Measurements from ENCODE around the gene EPPIN. TPM values are rescaled to one million over a fixed set of nuclear protein-coding genes. Genes with fewer than 3 reads are reported as not detected.

The EPPIN gene
- total and polyA plus RNA-seq, 2 donors (not counting 1 experiment from before 2014, with no cell fraction given): not detected

- DNase-seq (ENCODE audit: low read depth in 2 of 2): no peak
- Histone ChIP-seq H3K4me2 (ENCODE audit: extremely low read depth, insufficient read depth, low read length) (no peak overlapping the region), H3K36me3 (ENCODE audit: control insufficient read depth, insufficient read depth, low read length) (no peaks in the 10 kb centered on the region), H3K9ac (ENCODE audit: insufficient read depth, low read length) (no peak overlapping the region), H2AFZ (ENCODE audit: low read length) (no peak overlapping the region), H3K4me3 (replicated peaks in 1 of 4; ENCODE audit: control extremely low read depth in 1 of 4, insufficient read depth in 1 of 4, low read depth in 3 of 4, low read length in 4 of 4) (no peak overlapping the region), H3K27ac (ENCODE audit: insufficient read depth, low read length) (no peak overlapping the region), H3K9me3 (ENCODE audit: control insufficient read depth, insufficient read depth, low read depth, low read length) (no peaks in the 10 kb centered on the region), H3K27me3 (ENCODE audit: control insufficient read depth, insufficient read depth, low read length) (no peaks in the 10 kb centered on the region), H3K79me2 (ENCODE audit: control insufficient read depth, insufficient read depth, low read length) (no peaks in the 10 kb centered on the region), H3K4me1 (ENCODE audit: control insufficient read depth, extremely low read depth, insufficient read depth, low read length) (no peaks in the 10 kb centered on the region), H4K20me1 (ENCODE audit: control insufficient read depth, extremely low read depth, insufficient read depth, low read length) (no peaks in the 10 kb centered on the region)
- no peak for TF ChIP-seq CTCF (conservative IDR thresholded peaks at IDR 0.05 in 1 of 2, IDR thresholded peaks at IDR 0.05 in 1 of 2; ENCODE audit: low read depth in 1 of 2, low read length in 2 of 2)
- no peak for TF ChIP-seq EZH2 (IDR thresholded peaks at IDR 0.05; ENCODE audit: low read length, missing control alignments)
These were observed 1.9 kb downstream of the EPPIN start for GRCh38 chr20:45545351-45545750.

DNA sequence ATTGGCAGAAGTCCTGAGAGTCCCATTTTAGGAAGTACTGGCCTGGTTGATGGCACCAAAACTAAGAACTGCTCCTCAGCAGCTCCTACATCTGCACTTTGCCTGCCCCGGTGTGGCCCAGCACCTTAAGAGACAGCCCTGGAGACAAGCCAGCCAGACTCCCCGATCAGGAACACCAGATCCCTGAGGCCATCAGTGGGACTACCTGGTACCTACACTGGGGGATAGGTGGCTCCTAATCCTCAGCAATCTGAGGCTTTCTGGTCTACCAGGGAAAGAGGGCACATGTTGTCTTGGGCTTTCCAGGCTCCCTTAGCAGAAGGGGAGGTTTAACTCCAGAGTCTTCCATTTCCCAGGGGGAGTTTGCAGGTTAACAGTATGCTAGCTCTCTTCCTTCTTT lies 7.8 kb downstream of the EPPIN start, which contains the start of gene WFDC6:
Gene WFDC6 (minus strand): TSS at position 101 of the 400 bp plus-strand sequence. CDS start 75 bp downstream, at position 26.
- Histone ChIP-seq H3K4me1 (ENCODE audit: control insufficient read depth, extremely low read depth, insufficient read depth, low read length) (no peaks in the 10 kb centered on the region), H3K4me3 (replicated peaks in 1 of 4; ENCODE audit: control extremely low read depth in 1 of 4, insufficient read depth in 1 of 4, low read depth in 3 of 4, low read length in 4 of 4) (no peak within 1 kb of the TSS), H3K9ac (ENCODE audit: insufficient read depth, low read length) (no peak within 1 kb of the TSS), H4K20me1 (ENCODE audit: control insufficient read depth, extremely low read depth, insufficient read depth, low read length) (no peaks in the 10 kb centered on the region), H3K27me3 (ENCODE audit: control insufficient read depth, insufficient read depth, low read length) (no peaks in the 10 kb centered on the region), H2AFZ (ENCODE audit: low read length) (no peak within 1 kb of the TSS), H3K4me2 (ENCODE audit: extremely low read depth, insufficient read depth, low read length) (no peak within 1 kb of the TSS), H3K79me2 (ENCODE audit: control insufficient read depth, insufficient read depth, low read length) (no peaks in the 10 kb centered on the region), H3K27ac (ENCODE audit: insufficient read depth, low read length) (no peak within 1 kb of the TSS), H3K36me3 (ENCODE audit: control insufficient read depth, insufficient read depth, low read length) (no peaks in the 10 kb centered on the region), H3K9me3 (ENCODE audit: control insufficient read depth, insufficient read depth, low read depth, low read length) (no peaks in the 10 kb centered on the region)
- no peak for DNase-seq (ENCODE audit: low read depth in 2 of 2)
- TF ChIP-seq EZH2 (IDR thresholded peaks at IDR 0.05; ENCODE audit: low read length, missing control alignments): no peak
- TF ChIP-seq CTCF (conservative IDR thresholded peaks at IDR 0.05 in 1 of 2, IDR thresholded peaks at IDR 0.05 in 1 of 2; ENCODE audit: low read depth in 1 of 2, low read length in 2 of 2): no peak

DNA sequence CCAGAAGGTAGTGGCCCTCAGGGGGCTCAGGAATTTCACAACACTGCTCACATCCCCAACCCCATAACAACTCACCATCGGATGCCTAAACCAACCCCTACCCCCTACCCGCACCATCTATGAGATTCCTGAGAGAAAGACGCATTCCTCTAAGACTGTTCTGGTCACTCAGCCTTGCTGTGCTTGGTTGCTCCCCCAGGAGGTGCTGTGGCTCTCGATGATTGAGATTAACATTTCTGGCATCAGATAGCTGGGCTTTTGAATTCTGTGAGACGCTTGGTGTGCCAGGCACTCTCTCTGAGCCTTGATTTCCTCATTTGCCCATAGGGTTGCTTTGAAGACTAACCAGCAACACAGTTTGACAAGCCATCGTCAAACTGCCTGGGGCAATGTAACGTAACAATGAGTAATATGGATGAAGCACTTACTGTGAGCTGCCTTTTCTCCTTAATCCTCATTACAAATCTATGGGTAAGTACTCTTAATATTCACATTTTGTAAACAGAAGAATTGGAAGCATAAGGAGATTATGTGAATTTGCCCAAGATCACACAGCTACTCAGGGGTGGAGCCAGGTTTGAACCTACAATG lies 8.9 kb downstream of the EPPIN start:
- H3K36me3 ChIP-seq (ENCODE audit: control insufficient read depth, insufficient read depth, low read length): no peaks in the 10 kb centered on the region
- H3K9ac ChIP-seq (ENCODE audit: insufficient read depth, low read length): no peak overlapping the region
- TF ChIP-seq EZH2 (IDR thresholded peaks at IDR 0.05; ENCODE audit: low read length, missing control alignments): no peak
- TF ChIP-seq CTCF (conservative IDR thresholded peaks at IDR 0.05 in 1 of 2, IDR thresholded peaks at IDR 0.05 in 1 of 2; ENCODE audit: low read depth in 1 of 2, low read length in 2 of 2): no peak
- H3K9me3 ChIP-seq (ENCODE audit: control insufficient read depth, insufficient read depth, low read depth, low read length): no peaks in the 10 kb centered on the region
- no peaks in the 10 kb centered on the region for H3K27me3 ChIP-seq (ENCODE audit: control insufficient read depth, insufficient read depth, low read length)
- no peak overlapping the region for H2AFZ ChIP-seq (ENCODE audit: low read length)
- H3K27ac ChIP-seq (ENCODE audit: insufficient read depth, low read length): no peak overlapping the region
- H3K4me2 ChIP-seq (ENCODE audit: extremely low read depth, insufficient read depth, low read length): no peak overlapping the region
- no peaks in the 10 kb centered on the region for H3K79me2 ChIP-seq (ENCODE audit: control insufficient read depth, insufficient read depth, low read length)
- no peaks in the 10 kb centered on the region for H3K4me1 ChIP-seq (ENCODE audit: control insufficient read depth, extremely low read depth, insufficient read depth, low read length)
- no peak for DNase-seq (ENCODE audit: low read depth in 2 of 2)
- no peaks in the 10 kb centered on the region for H4K20me1 ChIP-seq (ENCODE audit: control insufficient read depth, extremely low read depth, insufficient read depth, low read length)
- no peak overlapping the region for H3K4me3 ChIP-seq (replicated peaks in 1 of 4; ENCODE audit: control extremely low read depth in 1 of 4, insufficient read depth in 1 of 4, low read depth in 3 of 4, low read length in 4 of 4)

Measured in fibroblast of lung (primary cell).